ENCODE results near the gene ASB12.

The ASB12 gene

DNA sequence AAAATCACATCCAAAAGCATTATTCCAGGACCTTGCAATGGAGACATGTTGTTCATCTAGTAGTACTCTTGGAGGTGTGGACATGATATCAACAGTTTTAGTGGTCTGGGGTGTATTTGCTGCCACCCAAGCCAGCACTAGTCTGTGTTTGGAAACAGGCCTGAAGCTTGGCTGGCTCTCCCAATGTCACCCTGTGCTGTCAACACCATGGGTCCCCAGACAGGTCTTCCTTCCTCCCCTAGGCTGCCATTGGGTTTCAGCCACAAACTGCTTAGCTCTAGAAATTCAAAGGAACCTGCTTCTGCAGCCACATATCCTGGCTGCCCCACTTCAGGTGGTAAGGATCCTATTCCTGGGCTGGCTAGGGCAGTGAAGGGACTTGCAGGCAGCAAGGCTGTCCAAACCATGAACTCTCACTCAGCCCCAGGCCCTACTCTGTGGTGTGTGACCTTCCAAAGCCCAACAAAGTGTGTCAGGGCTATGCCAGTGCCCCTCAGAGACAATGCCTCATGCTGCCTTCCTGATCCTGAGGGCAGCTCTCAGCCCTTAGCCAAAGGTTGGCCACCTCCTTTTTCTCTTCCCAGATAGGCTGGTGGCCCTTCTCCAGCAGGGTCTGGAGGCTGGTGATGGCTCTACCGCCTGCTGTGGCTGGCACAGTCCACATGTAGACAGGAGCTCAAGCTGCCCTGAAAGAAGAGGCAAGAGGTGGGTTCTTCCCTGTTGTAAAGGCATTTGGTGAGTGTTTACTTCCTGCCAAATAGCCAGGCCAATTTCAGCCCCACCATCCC, 43.2 kb downstream of the ASB12 start:
- DNase-seq, result no peak

DNA sequence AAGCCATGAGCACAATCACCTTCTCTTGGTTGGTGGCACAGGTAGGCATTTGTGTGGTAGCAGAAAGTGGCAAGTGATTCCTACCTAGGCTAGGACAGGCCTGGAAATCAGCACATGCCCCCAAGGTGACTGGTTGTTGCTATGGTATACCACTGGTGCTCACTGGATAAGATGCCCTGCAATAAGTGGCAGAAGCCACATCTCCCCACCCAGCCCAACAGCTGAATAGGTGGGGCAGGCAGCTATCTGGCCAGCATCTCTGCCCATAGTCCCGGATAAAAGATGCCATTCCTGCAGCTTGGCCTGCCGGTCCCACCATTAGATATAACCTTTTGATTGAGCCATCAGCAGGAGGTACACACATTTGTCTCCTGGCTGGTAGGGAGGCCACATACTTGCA, 46.0 kb downstream of the ASB12 start:
- DNase-seq, result no peak

DNA sequence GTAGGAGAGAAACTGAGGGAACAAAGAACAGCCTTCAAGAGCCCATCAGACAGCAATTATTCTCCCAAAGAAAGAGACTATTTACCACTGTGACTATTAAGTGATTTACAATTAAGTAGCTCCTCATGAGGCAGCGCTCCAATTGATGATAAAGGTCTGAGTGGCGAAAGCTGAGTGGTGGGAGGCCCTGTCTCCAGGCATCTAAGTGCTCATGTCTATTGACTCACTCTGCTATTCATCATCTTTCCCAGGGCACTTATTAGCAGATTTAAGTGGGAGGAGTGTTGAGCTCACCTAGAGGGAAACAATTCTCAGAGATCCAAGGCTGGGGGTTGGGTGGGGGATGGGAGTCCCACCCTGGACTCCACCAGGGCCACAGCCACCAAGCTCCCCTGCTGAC, 48.2 kb downstream of the ASB12 start:
- no peak for DNase-seq

DNA sequence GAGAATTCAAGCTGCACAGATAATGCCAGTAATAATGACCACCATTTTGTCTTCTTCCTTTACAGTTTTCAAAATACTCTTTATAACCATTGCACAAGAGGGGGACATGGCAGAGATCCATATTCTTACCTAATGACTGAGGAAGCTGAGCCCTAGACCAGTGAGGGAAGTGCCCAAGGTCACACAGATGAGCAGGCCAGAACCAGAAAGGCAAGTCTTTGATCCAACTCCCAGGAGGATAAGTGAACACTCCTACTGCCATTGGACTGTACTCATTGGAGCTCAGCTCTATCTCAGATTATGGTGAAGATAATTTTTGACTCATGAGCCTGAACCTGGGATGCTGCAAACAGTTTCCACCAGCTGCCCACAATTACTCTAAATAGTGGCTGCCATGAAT, 53.5 kb downstream of the ASB12 start:
- no peak for DNase-seq

Measured in CD4-positive, alpha-beta T cell treated with Interleukin-12 subunit alpha and Interleukin-12 subunit beta, for 1 hour (primary cell).